PC-9 (cell line): ENCODE measurements around the gene GHR.

Source experiments
- CTCF ChIP-seq: fragments of 200-600 bp; sonication (generic); conservative IDR thresholded peaks from 2 replicates; pipeline ENCODE4 v1.6.1; 2017; ENCODE audit warnings: mixed run types, antibody characterized with exemption, mild to moderate bottlenecking, moderate library complexity
- EZH2 ChIP-seq: fragments of 200-600 bp; sonication (generic); IDR thresholded peaks from 2 replicates; pipeline ENCODE4 v1.8.0; 2017; ENCODE audit warnings: antibody characterized with exemption, low read depth

GRCh38 chr5:42522783-42523182, 99.5 kb downstream of the GHR start:
- TF ChIP-seq CTCF = no peak
- TF ChIP-seq EZH2 = no peak
